Fibroblast of lung (primary cell): ENCODE results near the gene FAM234B. TPM values are rescaled to one million over a fixed set of nuclear protein-coding genes. Genes with fewer than 3 reads are reported as not detected.
A peak's percentile ranks its signal among the peaks of the same experiment; 100 is the strongest.

Experiments
- DNase-seq, 2 donors: peaks; one replicate each; pipeline versions ENCODE4 v3.0.0 to v3.0.0-alpha.2; 2010; ENCODE audit warnings: low read depth in 2 of 2
- H2AFZ ChIP-seq: 2 replicates; pipeline ENCODE4 v1.5.1; 2012; ENCODE audit warnings: low read length, control low read depth, inconsistent platforms
- H3K27ac ChIP-seq: 2 replicates; pipeline ENCODE4 v1.5.1; 2011; ENCODE audit warnings: low read length, control low read depth; ENCODE audit not compliant: insufficient read depth
- H3K27me3 ChIP-seq: 2 replicates; pipeline ENCODE4 v1.5.1; 2011; ENCODE audit warnings: mild to moderate bottlenecking, low read length; ENCODE audit not compliant: control insufficient read depth, insufficient read depth
- H3K36me3 ChIP-seq: 2 replicates; pipeline ENCODE4 v1.5.1; 2011; ENCODE audit warnings: low read length; ENCODE audit not compliant: control insufficient read depth, insufficient read depth
- H3K4me1 ChIP-seq: 2 replicates; pipeline ENCODE4 v1.5.1; 2011; ENCODE audit warnings: low read length; ENCODE audit not compliant: control insufficient read depth, insufficient read depth; ENCODE audit errors: extremely low read depth
- H3K4me2 ChIP-seq: 2 replicates; pipeline ENCODE4 v1.5.1; 2011; ENCODE audit warnings: low read length, control low read depth; ENCODE audit not compliant: insufficient read depth; ENCODE audit errors: extremely low read depth
- H3K4me3 ChIP-seq, 4 experiments: fragments of 200-600 bp in 1 of 4; sonication (generic) in 1 of 4; replicated peaks in 1 of 4; 2 replicates each; pipeline ENCODE4 v1.5.1; 2011 to 2016; ENCODE audit warnings: low read length in 4 of 4, low read depth in 3 of 4, mild to moderate bottlenecking in 3 of 4, control low read depth in 2 of 4, inconsistent platforms in 1 of 4, mixed read lengths in 1 of 4; ENCODE audit not compliant: insufficient read depth in 1 of 4; ENCODE audit errors: control extremely low read depth in 1 of 4
- H3K79me2 ChIP-seq: 2 replicates; pipeline ENCODE4 v1.5.1; 2012; ENCODE audit warnings: mild to moderate bottlenecking, low read length, inconsistent platforms; ENCODE audit not compliant: control insufficient read depth, insufficient read depth
- H3K9ac ChIP-seq: 2 replicates; pipeline ENCODE4 v1.5.1; 2011; ENCODE audit warnings: mild to moderate bottlenecking, low read length, control low read depth; ENCODE audit not compliant: insufficient read depth
- H3K9me3 ChIP-seq: 2 replicates; pipeline ENCODE4 v1.5.1; 2012; ENCODE audit warnings: low read depth, low read length; ENCODE audit not compliant: control insufficient read depth, insufficient read depth
- H4K20me1 ChIP-seq: 2 replicates; pipeline ENCODE4 v1.5.1; 2011; ENCODE audit warnings: low read length; ENCODE audit not compliant: control insufficient read depth, insufficient read depth; ENCODE audit errors: extremely low read depth
- CTCF ChIP-seq, 2 donors: IDR thresholded peaks in 1 of 2; conservative IDR thresholded peaks in 1 of 2; 1 replicate in 1 of 2; 2 replicates in 1 of 2; pipeline ENCODE4 v1.5.1; 2011 to 2012; ENCODE audit warnings: low read length in 2 of 2, control low read depth in 1 of 2, inconsistent platforms in 1 of 2, low read depth in 1 of 2, mild to moderate bottlenecking in 1 of 2
- EZH2 ChIP-seq: IDR thresholded peaks from 2 replicates; pipeline ENCODE4 v1.5.1; 2012; ENCODE audit warnings: low read length, control low read depth, mild to moderate bottlenecking; ENCODE audit errors: missing control alignments
- polyA minus RNA-seq: library from RNA; depleted of rRNA, polyadenylated mRNA; stranded (reverse); fragments of >200 nt; gene quantifications from 2 replicates; pipeline ENCODE4 v1.2.3, GENCODE V29; 2011; ENCODE audit warnings: low replicate concordance
- polyA plus RNA-seq, 2 donors: library from polyadenylated mRNA; depleted of rRNA in 1 of 2; stranded (reverse) in 1 of 2; unstranded in 1 of 2; fragments of >200 nt; gene quantifications; 2 replicates each; pipeline ENCODE4 v1.2.1, GENCODE V29; 2011 to 2012; ENCODE audit warnings: missing spikeins in 1 of 2
- total RNA-seq: library from RNA; depleted of rRNA; stranded (reverse); fragments of >200 nt; gene quantifications from 2 replicates; pipeline ENCODE4 v1.2.1, GENCODE V29; 2014

Gene FAM234B
- total RNA-seq (6.7 and 10.4 TPM in 2 replicates), polyA plus RNA-seq (7.1 and 7.3 TPM in 2 replicates), polyA minus RNA-seq (6.7 and 12.2 TPM in 2 replicates)
- 5.3 and 5.4 TPM in 2 replicates for polyA plus RNA-seq (2012)

GRCh38 chr12:13044002-13044905 lies at the start of gene FAM234B:
Gene FAM234B, plus strand, starts transcription at chr12:13044381. Its CDS starts 23 bp downstream, at chr12:13044404.
- Histone ChIP-seq H3K4me2 (peak within 1 kb of the TSS; percentile 92), H3K4me3 (peak within 1 kb of the TSS; percentile 78 to 96 (median 90)), H3K36me3 (no peaks in the 10 kb centered on the region), H3K9me3 (no peaks in the 10 kb centered on the region), H3K9ac (peak within 1 kb of the TSS; percentile 61), H2AFZ (peak within 1 kb of the TSS; percentile 99), H3K27ac (no peak within 1 kb of the TSS), H3K4me1 (peaks cover 3% of the 10 kb centered on the region), H3K79me2 (no peaks in the 10 kb centered on the region), H3K27me3 (no peaks in the 10 kb centered on the region), H4K20me1 (no peaks in the 10 kb centered on the region)
- peak; percentile 52 to 56 for DNase-seq
- TF ChIP-seq EZH2 (no peak), CTCF (conservative IDR thresholded peaks at IDR 0.05 in 1 of 2, IDR thresholded peaks at IDR 0.05 in 1 of 2; ENCODE audit: low read depth in 1 of 2, low read length in 2 of 2) (peak in 1 of 2 donors; percentile 2)

GRCh38 chr12:12995088-12995487 lies 49.1 kb upstream of the FAM234B start:
- peaks cover 59% of the 10 kb centered on the region for H3K79me2 ChIP-seq
- TF ChIP-seq CTCF (conservative IDR thresholded peaks at IDR 0.05 in 1 of 2, IDR thresholded peaks at IDR 0.05 in 1 of 2; ENCODE audit: low read depth in 1 of 2, low read length in 2 of 2) (no peak), EZH2 (no peak)

GRCh38 chr12:12996209-12996608 lies 48.0 kb upstream of the FAM234B start:
- TF ChIP-seq CTCF (conservative IDR thresholded peaks at IDR 0.05 in 1 of 2, IDR thresholded peaks at IDR 0.05 in 1 of 2; ENCODE audit: low read depth in 1 of 2, low read length in 2 of 2), result no peak
- TF ChIP-seq EZH2, result no peak
- Histone ChIP-seq H3K4me3 (peak overlapping the region in 1 of 4 experiments; percentile 21), H3K4me1 (peaks cover 24% of the 10 kb centered on the region), H4K20me1 (no peaks in the 10 kb centered on the region), H3K4me2 (no peak overlapping the region), H3K36me3 (no peaks in the 10 kb centered on the region), H2AFZ (no peak overlapping the region), H3K27ac (no peak overlapping the region), H3K9ac (no peak overlapping the region), H3K9me3 (no peaks in the 10 kb centered on the region), H3K79me2 (peaks cover 55% of the 10 kb centered on the region), H3K27me3 (no peaks in the 10 kb centered on the region)
- DNase-seq, result no peak

More at GRCh38 chr12:12995088-12995487, 49.1 kb upstream of the FAM234B start:
- no peaks in the 10 kb centered on the region for H4K20me1 ChIP-seq
- DNase-seq, result no peak
- H3K9ac ChIP-seq, result no peak overlapping the region
- no peak overlapping the region for H3K27ac ChIP-seq
- H3K27me3 ChIP-seq, result no peaks in the 10 kb centered on the region
- H3K4me1 ChIP-seq, result peaks cover 26% of the 10 kb centered on the region
- no peak overlapping the region for H3K4me2 ChIP-seq
- H2AFZ ChIP-seq, result no peak overlapping the region
- H3K4me3 ChIP-seq, result no peak overlapping the region
- no peaks in the 10 kb centered on the region for H3K36me3 ChIP-seq
- no peaks in the 10 kb centered on the region for H3K9me3 ChIP-seq
